Astrocyte (in vitro differentiated cells and primary cell): ENCODE data around the gene ADAMTS19. TPM values are rescaled to one million over a fixed set of nuclear protein-coding genes. Genes with fewer than 3 reads are reported as not detected.

Source experiments
- DNase-seq: peaks from one replicate; pipeline ENCODE4 v3.0.0-alpha.2; 2010; ENCODE audit warnings: low read depth
- FAIRE-seq: peaks from 2 replicates; lab custom pipeline; 2011; peaks lifted over from hg19 to GRCh38; lab: Jason Lieb, UNC
- H2AFZ ChIP-seq: 2 replicates; pipeline ENCODE4 v1.6.0; 2012; ENCODE audit warnings: low read depth, low read length, inconsistent platforms
- H3K27ac ChIP-seq: 2 replicates; pipeline ENCODE4 v1.5.1; 2011; ENCODE audit warnings: low read depth, low read length, inconsistent platforms
- H3K27me3 ChIP-seq: 2 replicates; pipeline ENCODE4 v1.6.0; 2011; ENCODE audit warnings: low read length, inconsistent platforms; ENCODE audit not compliant: insufficient read depth
- H3K36me3 ChIP-seq: 2 replicates; pipeline ENCODE4 v1.5.1; 2011; ENCODE audit warnings: low read length, inconsistent platforms; ENCODE audit not compliant: insufficient read depth
- H3K4me1 ChIP-seq: 2 replicates; pipeline ENCODE4 v1.5.1; 2011; ENCODE audit warnings: low read length, inconsistent platforms; ENCODE audit not compliant: insufficient read depth
- H3K4me2 ChIP-seq: 2 replicates; pipeline ENCODE4 v1.6.0; 2012; ENCODE audit warnings: low read length, inconsistent platforms
- H3K4me3 ChIP-seq: 2 replicates; pipeline ENCODE4 v1.5.1; 2011; ENCODE audit warnings: low read depth, mild to moderate bottlenecking, low read length, inconsistent platforms; ENCODE audit not compliant: insufficient read depth
- H3K79me2 ChIP-seq: 2 replicates; pipeline ENCODE4 v1.6.0; 2012; ENCODE audit warnings: mild to moderate bottlenecking, low read length, inconsistent platforms; ENCODE audit not compliant: insufficient read depth
- H3K9ac ChIP-seq: 2 replicates; pipeline ENCODE4 v1.6.0; 2012; ENCODE audit warnings: mild to moderate bottlenecking, low read length, inconsistent platforms
- H3K9me3 ChIP-seq: 2 replicates; pipeline ENCODE4 v1.5.1; 2012; ENCODE audit warnings: low read depth, mild to moderate bottlenecking, low read length, inconsistent platforms; ENCODE audit not compliant: insufficient read depth
- H4K20me1 ChIP-seq: 2 replicates; pipeline ENCODE4 v1.6.0; 2012; ENCODE audit warnings: low read length, inconsistent platforms; ENCODE audit not compliant: insufficient read depth
- H3K27ac Mint-ChIP-seq: one replicate; pipeline ENCODE4 v1.8.0; 2021; ENCODE audit warnings: mild to moderate bottlenecking, mixed read lengths; ENCODE audit not compliant: unreplicated experiment
- H3K27me3 Mint-ChIP-seq: one replicate; pipeline ENCODE4 v1.8.0; 2021; ENCODE audit warnings: low read depth, mixed read lengths; ENCODE audit not compliant: unreplicated experiment
- H3K36me3 Mint-ChIP-seq: one replicate; pipeline ENCODE4 v1.8.0; 2021; ENCODE audit warnings: low read depth, mixed read lengths; ENCODE audit not compliant: unreplicated experiment
- H3K4me1 Mint-ChIP-seq: one replicate; pipeline ENCODE4 v1.8.0; 2021; ENCODE audit warnings: low read depth, mixed read lengths; ENCODE audit not compliant: unreplicated experiment
- H3K4me3 Mint-ChIP-seq: one replicate; pipeline ENCODE4 v1.8.0; 2021; ENCODE audit warnings: mild to moderate bottlenecking, moderate library complexity, mixed read lengths; ENCODE audit not compliant: unreplicated experiment
- H3K9me3 Mint-ChIP-seq: one replicate; pipeline ENCODE4 v1.8.0; 2021; ENCODE audit warnings: mild to moderate bottlenecking, mixed read lengths; ENCODE audit not compliant: unreplicated experiment
- CTCF ChIP-seq: IDR thresholded peaks from 2 replicates; pipeline ENCODE4 v1.5.1; 2011; ENCODE audit warnings: low read depth, mild to moderate bottlenecking, inconsistent platforms, low read length, moderate library complexity; ENCODE audit not compliant: insufficient read depth
- EZH2 ChIP-seq: IDR thresholded peaks from 2 replicates; pipeline ENCODE4 v1.6.1; 2012; ENCODE audit warnings: mild to moderate bottlenecking, low read length, inconsistent platforms; ENCODE audit not compliant: insufficient read depth
- total RNA-seq: library from RNA; stranded (reverse); gene quantifications from 2 replicates; pipeline ENCODE4 v1.2.1, GENCODE V29; 2021

Gene ADAMTS19
- total RNA-seq, 1 donor from 2014 or later, result 0.61 TPM

GRCh38 chr5:129771058-129771838, 311.1 kb downstream of the ADAMTS19 start:
- H3K9me3 Mint-ChIP-seq, result no peaks in the 10 kb centered on the region
- FAIRE-seq (peak; percentile 23), DNase-seq (peak; percentile 30)
- H4K20me1 ChIP-seq, result no peaks in the 10 kb centered on the region
- peak; percentile 82 for TF ChIP-seq CTCF
- TF ChIP-seq EZH2, result no peak
- no peaks in the 10 kb centered on the region for H3K36me3 ChIP-seq
- H3K9me3 ChIP-seq, result no peaks in the 10 kb centered on the region
- H3K4me1 Mint-ChIP-seq, result no peaks in the 10 kb centered on the region
- no peaks in the 10 kb centered on the region for H3K27me3 ChIP-seq
- no peak overlapping the region for H3K9ac ChIP-seq
- H3K4me3 ChIP-seq, result no peak overlapping the region
- no peaks in the 10 kb centered on the region for H3K79me2 ChIP-seq
- peak overlapping the region; percentile 46 for H3K4me2 ChIP-seq
- H3K4me3 Mint-ChIP-seq, result no peak overlapping the region
- no peaks in the 10 kb centered on the region for H3K4me1 ChIP-seq
- H2AFZ ChIP-seq, result peak overlapping the region; percentile 50
- no peak overlapping the region for H3K27ac ChIP-seq
- H3K27ac Mint-ChIP-seq, result peak overlapping the region; percentile 17
- peaks cover 6% of the 10 kb centered on the region for H3K27me3 Mint-ChIP-seq
- H3K36me3 Mint-ChIP-seq, result no peaks in the 10 kb centered on the region

GRCh38 chr5:129773376-129773775, 313.3 kb downstream of the ADAMTS19 start:
- Histone ChIP-seq H3K27me3 (no peaks in the 10 kb centered on the region), H3K4me2 (no peak overlapping the region), H3K9ac (no peak overlapping the region), H4K20me1 (no peaks in the 10 kb centered on the region), H3K27ac (no peak overlapping the region), H3K4me3 (no peak overlapping the region), H2AFZ (no peak overlapping the region), H3K4me1 (no peaks in the 10 kb centered on the region), H3K36me3 (no peaks in the 10 kb centered on the region), H3K79me2 (no peaks in the 10 kb centered on the region), H3K9me3 (no peaks in the 10 kb centered on the region)
- FAIRE-seq (no peak), DNase-seq (no peak)
- H3K4me3 Mint-ChIP-seq, result no peak overlapping the region
- no peaks in the 10 kb centered on the region for H3K36me3 Mint-ChIP-seq
- no peaks in the 10 kb centered on the region for H3K4me1 Mint-ChIP-seq
- no peak for TF ChIP-seq EZH2
- no peak for TF ChIP-seq CTCF
- H3K27me3 Mint-ChIP-seq, result peaks cover 6% of the 10 kb centered on the region
- no peak overlapping the region for H3K27ac Mint-ChIP-seq
- H3K9me3 Mint-ChIP-seq, result no peaks in the 10 kb centered on the region

GRCh38 chr5:129781594-129781993, 321.5 kb downstream of the ADAMTS19 start:
- Histone ChIP-seq H3K79me2 (no peaks in the 10 kb centered on the region), H3K4me3 (no peak overlapping the region), H2AFZ (no peak overlapping the region), H3K9me3 (no peaks in the 10 kb centered on the region), H3K36me3 (no peaks in the 10 kb centered on the region), H3K4me1 (no peaks in the 10 kb centered on the region), H3K9ac (no peak overlapping the region), H3K27me3 (no peaks in the 10 kb centered on the region), H4K20me1 (no peaks in the 10 kb centered on the region), H3K4me2 (no peak overlapping the region), H3K27ac (no peak overlapping the region)
- DNase-seq (no peak), FAIRE-seq (no peak)
- Mint-ChIP-seq H3K27ac (no peak overlapping the region), H3K27me3 (no peaks in the 10 kb centered on the region), H3K36me3 (no peaks in the 10 kb centered on the region), H3K4me1 (no peaks in the 10 kb centered on the region), H3K9me3 (no peaks in the 10 kb centered on the region), H3K4me3 (no peak overlapping the region)
- no peak for TF ChIP-seq CTCF
